K562 (cell line): Measurements from ENCODE around the gene BAD. TPM values are rescaled to one million over a fixed set of nuclear protein-coding genes. Genes with fewer than 3 reads are reported as not detected.
A peak's percentile ranks its signal among the peaks of the same experiment; 100 is the strongest.

Source experiments
- ATF3 ChIP-seq, 2 experiments: fragments of 450-650 bp in 1 of 2; sonication (generic) in 1 of 2; formaldehyde crosslinking in 1 of 2; IDR thresholded peaks in 1 of 2; conservative IDR thresholded peaks in 1 of 2; 2 replicates each; pipeline versions ENCODE4 v1.6.1 to v1.8.1; 2016 to 2023; ENCODE audit warnings: mild to moderate bottlenecking in 2 of 2, moderate library complexity in 2 of 2, inconsistent platforms in 1 of 2, missing genetic modification reagents in 1 of 2
- CHD4 ChIP-seq: fragments of 200-600 bp; sonication (generic); IDR thresholded peaks from 3 replicates; pipeline ENCODE4 v1.6.1; 2012; ENCODE audit warnings: low read depth, mild to moderate bottlenecking, mixed read lengths, low read length, inconsistent platforms; ENCODE audit not compliant: insufficient read depth, insufficient replicate concordance, poor library complexity, severe bottlenecking
- ELF1 ChIP-seq: fragments of 200-800 bp; sonication (Bioruptor generic); IDR thresholded peaks from 2 replicates; pipeline ENCODE4 v1.6.1; 2016; ENCODE audit warnings: missing genetic modification characterization, missing compliant biosample characterization
- NR3C1 ChIP-seq: sonication (generic); formaldehyde crosslinking; IDR thresholded peaks from 2 replicates; pipeline ENCODE4 v1.8.1; 2022; ENCODE audit warnings: missing genetic modification reagents
- PHB2 ChIP-seq: fragments of 450-650 bp; IDR thresholded peaks from 2 replicates; pipeline ENCODE4 v1.6.1; 2017; ENCODE audit warnings: low read depth
- RAD21 ChIP-seq, 2 experiments: fragments of 250-450 bp in 1 of 2; fragments of 450-650 bp in 1 of 2; sonication (Bioruptor Pico) in 1 of 2; formaldehyde crosslinking in 1 of 2; IDR thresholded peaks in 1 of 2; conservative IDR thresholded peaks in 1 of 2; 2 replicates each; pipeline versions ENCODE4 v1.4.0 to v1.8.0; 2020 to 2022; ENCODE audit warnings: mild to moderate bottlenecking in 2 of 2, moderate library complexity in 1 of 2
- SMAD4 ChIP-seq: fragments of 250-450 bp; sonication (Bioruptor Pico); conservative IDR thresholded peaks from 2 replicates; pipeline ENCODE4 v1.8.0; 2021; ENCODE audit warnings: inconsistent platforms, mild to moderate bottlenecking, moderate library complexity
- SOX6 ChIP-seq: fragments of 450-650 bp; IDR thresholded peaks from 2 replicates; pipeline ENCODE4 v1.6.1; 2014; ENCODE audit warnings: mild to moderate bottlenecking
- SRSF7 ChIP-seq: fragments of 200-400 bp; formaldehyde crosslinking; optimal IDR thresholded peaks from 2 replicates; pipeline ENCODE3; 2017; ENCODE audit warnings: mild to moderate bottlenecking, low read depth, low read length
- STAG1 ChIP-seq: sonication (generic); formaldehyde crosslinking; IDR thresholded peaks from 2 replicates; pipeline ENCODE4 v1.5.0; 2020; ENCODE audit warnings: missing genetic modification reagents, borderline replicate concordance
- ZBTB9 ChIP-seq: fragments of 450-650 bp; formaldehyde crosslinking; IDR thresholded peaks from 2 replicates; pipeline ENCODE4 v1.4.0; 2020; ENCODE audit warnings: mild to moderate bottlenecking, moderate library complexity
- ZNF23 ChIP-seq: fragments of 250-450 bp; sonication (Bioruptor Pico); IDR thresholded peaks from 2 replicates; pipeline ENCODE4 v1.4.0; 2020; ENCODE audit warnings: mild to moderate bottlenecking
- ZNF780A ChIP-seq: fragments of 250-450 bp; sonication (Bioruptor Pico); IDR thresholded peaks from 2 replicates; pipeline ENCODE4 v1.5.0; 2021; ENCODE audit warnings: mild to moderate bottlenecking
- polyA plus RNA-seq, 8 experiments: library from polyadenylated mRNA; depleted of rRNA in 4 of 8; stranded (reverse) in 5 of 8; unstranded in 3 of 8; fragments of >200 nt; fragmentation: Nextera tagmentation in 2 of 8; fragmentation: Illumina TruSeq in 1 of 8; extraction: Ambion mirVana in 2 of 8; extraction: Trizol in 1 of 8; gene quantifications; 2 replicates each; pipeline versions ENCODE4 v1.2.1 to v1.2.3, GENCODE V29; 2011 to 2014; ENCODE audit warnings: inconsistent platforms in 1 of 8, missing spikeins in 1 of 8
- total RNA-seq, 7 experiments: library from RNA; depleted of rRNA in 6 of 7; stranded (reverse); fragments of >200 nt in 6 of 7; fragmentation: Illumina TruSeq in 2 of 7; extraction: Trizol in 2 of 7; gene quantifications; 2 replicates each; pipeline versions ENCODE4 v1.2.1 to v1.2.3, GENCODE V29; 2011 to 2021; ENCODE audit warnings: low replicate concordance in 1 of 7
- TF ChIP-seq, protein P1 (sequence below): sonication (generic); formaldehyde crosslinking; IDR thresholded peaks from 2 replicates; pipeline ENCODE4 v1.8.0; 2022; ENCODE audit warnings: mild to moderate bottlenecking, missing genetic modification reagents, borderline replicate concordance
- TF ChIP-seq, protein P2 (sequence below), 2 experiments: fragments of 200-800 bp in 1 of 2; sonication (Bioruptor generic) in 1 of 2; sonication (generic) in 1 of 2; formaldehyde crosslinking in 1 of 2; IDR thresholded peaks in 1 of 2; conservative IDR thresholded peaks in 1 of 2; 2 replicates each; pipeline versions ENCODE4 v1.5.0 to v1.6.1; 2016 to 2020; ENCODE audit warnings: missing compliant biosample characterization in 1 of 2, missing genetic modification characterization in 1 of 2, missing genetic modification reagents in 1 of 2
- TF ChIP-seq, protein P3 (sequence below): fragments of 250-450 bp; sonication (Bioruptor Pico); IDR thresholded peaks from 2 replicates; pipeline ENCODE4 v1.5.0; 2021

Gene BAD
- total and polyA plus RNA-seq, 9 of the 15 experiments (the other 6 are each of a cell fraction or from before 2014, with no cell fraction given) = 0.61 to 45.6 (median 11.8) TPM

DNA sequence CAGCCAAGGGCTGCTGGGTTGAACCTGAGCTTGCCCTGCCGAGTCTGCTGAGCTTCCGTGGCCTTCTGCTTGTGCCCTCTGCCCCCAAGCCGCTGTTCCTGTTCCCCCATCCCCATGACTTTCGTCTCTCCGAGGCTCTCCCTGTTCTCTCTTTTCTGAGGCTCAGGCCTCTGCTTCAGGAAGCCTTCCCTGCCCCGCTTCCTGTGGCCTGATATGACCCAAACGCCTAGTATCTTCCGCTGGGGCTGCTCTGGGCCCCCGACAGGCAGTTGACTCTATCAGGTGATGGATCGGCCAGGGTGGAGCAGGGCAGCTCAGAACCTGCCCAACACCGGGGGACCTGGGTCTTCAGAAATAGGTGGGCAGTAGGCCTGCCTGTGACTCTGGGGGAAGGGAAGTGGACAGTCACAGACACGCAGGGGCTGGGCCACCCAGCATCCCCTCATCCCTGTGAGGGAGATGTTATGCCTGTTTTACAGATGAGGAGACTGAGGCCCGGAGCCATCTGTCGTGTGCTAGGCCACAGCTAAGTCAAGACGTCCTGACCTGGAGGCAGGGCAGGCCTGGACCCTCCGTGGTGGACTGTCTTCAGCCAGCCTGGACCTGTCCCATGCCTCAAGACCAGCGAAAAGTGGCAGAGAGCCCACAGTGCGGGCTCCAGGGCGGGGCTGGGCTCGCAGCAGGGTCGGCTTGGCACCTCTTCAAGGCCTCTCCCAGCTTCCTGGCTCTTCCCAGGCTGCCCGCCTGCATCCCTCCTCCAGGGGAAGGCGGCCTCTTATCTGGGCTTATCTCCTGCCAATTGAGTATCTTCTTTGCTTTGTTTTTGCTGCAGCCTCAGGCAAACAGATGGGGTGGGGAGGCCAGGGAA, 16.2 kb downstream of the BAD start (continued):
- TF ChIP-seq ZBTB9 (CRISPR knock-in tag) = no peak
- 0 out of 4 replicates have a peak, but pooled peaks of 1 of the 2 experiments have one; percentile 2 for TF ChIP-seq RAD21 (CRISPR knock-in tag; conservative IDR thresholded peaks at IDR 0.05 in 1 of 2, IDR thresholded peaks at IDR 0.05 in 1 of 2)
- TF ChIP-seq, protein P1, sequence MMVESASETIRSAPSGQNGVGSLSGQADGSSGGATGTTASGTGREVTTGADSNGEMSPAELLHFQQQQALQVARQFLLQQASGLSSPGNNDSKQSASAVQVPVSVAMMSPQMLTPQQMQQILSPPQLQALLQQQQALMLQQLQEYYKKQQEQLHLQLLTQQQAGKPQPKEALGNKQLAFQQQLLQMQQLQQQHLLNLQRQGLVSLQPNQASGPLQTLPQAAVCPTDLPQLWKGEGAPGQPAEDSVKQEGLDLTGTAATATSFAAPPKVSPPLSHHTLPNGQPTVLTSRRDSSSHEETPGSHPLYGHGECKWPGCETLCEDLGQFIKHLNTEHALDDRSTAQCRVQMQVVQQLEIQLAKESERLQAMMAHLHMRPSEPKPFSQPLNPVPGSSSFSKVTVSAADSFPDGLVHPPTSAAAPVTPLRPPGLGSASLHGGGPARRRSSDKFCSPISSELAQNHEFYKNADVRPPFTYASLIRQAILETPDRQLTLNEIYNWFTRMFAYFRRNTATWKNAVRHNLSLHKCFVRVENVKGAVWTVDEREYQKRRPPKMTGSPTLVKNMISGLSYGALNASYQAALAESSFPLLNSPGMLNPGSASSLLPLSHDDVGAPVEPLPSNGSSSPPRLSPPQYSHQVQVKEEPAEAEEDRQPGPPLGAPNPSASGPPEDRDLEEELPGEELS = no peak
- no peak for TF ChIP-seq ZNF780A (CRISPR knock-in tag)
- no peak for TF ChIP-seq PHB2
- TF ChIP-seq, protein P2, sequence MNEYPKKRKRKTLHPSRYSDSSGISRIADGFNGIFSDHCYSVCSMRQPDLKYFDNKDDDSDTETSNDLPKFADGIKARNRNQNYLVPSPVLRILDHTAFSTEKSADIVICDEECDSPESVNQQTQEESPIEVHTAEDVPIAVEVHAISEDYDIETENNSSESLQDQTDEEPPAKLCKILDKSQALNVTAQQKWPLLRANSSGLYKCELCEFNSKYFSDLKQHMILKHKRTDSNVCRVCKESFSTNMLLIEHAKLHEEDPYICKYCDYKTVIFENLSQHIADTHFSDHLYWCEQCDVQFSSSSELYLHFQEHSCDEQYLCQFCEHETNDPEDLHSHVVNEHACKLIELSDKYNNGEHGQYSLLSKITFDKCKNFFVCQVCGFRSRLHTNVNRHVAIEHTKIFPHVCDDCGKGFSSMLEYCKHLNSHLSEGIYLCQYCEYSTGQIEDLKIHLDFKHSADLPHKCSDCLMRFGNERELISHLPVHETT (CRISPR knock-in tag; conservative IDR thresholded peaks at IDR 0.05 in 1 of 2, IDR thresholded peaks at IDR 0.05 in 1 of 2) = no peak
- peak; percentile 16; the same call in 1 of the 2 replicates for TF ChIP-seq SOX6
- no peak for TF ChIP-seq ZNF23 (CRISPR knock-in tag)
- peak; percentile 67 for TF ChIP-seq CHD4
- TF ChIP-seq SMAD4 (CRISPR knock-in tag) = no peak
- no peak for TF ChIP-seq ATF3 (IDR thresholded peaks at IDR 0.05)
- TF ChIP-seq ATF3 (CRISPR knock-in tag; conservative IDR thresholded peaks at IDR 0.05) = no peak
- TF ChIP-seq NR3C1 (CRISPR knock-in tag) = no peak
- TF ChIP-seq ELF1 (tag) = 0 out of 2 replicates have a peak, but pooled peaks have one; percentile 31
- no peak for TF ChIP-seq SRSF7
- TF ChIP-seq, protein P3, sequence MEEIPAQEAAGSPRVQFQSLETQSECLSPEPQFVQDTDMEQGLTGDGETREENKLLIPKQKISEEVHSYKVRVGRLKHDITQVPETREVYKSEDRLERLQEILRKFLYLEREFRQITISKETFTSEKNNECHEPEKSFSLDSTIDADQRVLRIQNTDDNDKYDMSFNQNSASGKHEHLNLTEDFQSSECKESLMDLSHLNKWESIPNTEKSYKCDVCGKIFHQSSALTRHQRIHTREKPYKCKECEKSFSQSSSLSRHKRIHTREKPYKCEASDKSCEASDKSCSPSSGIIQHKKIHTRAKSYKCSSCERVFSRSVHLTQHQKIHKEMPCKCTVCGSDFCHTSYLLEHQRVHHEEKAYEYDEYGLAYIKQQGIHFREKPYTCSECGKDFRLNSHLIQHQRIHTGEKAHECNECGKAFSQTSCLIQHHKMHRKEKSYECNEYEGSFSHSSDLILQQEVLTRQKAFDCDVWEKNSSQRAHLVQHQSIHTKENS (CRISPR knock-in tag) = no peak
- no peak for TF ChIP-seq STAG1 (CRISPR knock-in tag)
